GM19239 (cell line): ENCODE measurements around the gene GGT1.
"Not testable (repeated sequence)": the region's sequence is repeated elsewhere in the genome, so short reads cannot be mapped to it uniquely, and the experiment has no call there.

Experiments
- DNase-seq: peaks from one replicate; pipeline ENCODE4 v3.0.0; 2011; ENCODE audit warnings: low spot score; ENCODE audit not compliant: insufficient read length
- FAIRE-seq: peaks from 2 replicates; lab custom pipeline; 2011; peaks lifted over from hg19 to GRCh38; lab: Jason Lieb, UNC

The GGT1 gene

GRCh38 chr22:24602847-24603769 lies at the start of gene GGT1:
TSS of gene GGT1 (plus strand) at chr22:24603193. CDS start at chr22:24611082, 7,889 bp downstream.
- not testable (repeated sequence) for DNase-seq, FAIRE-seq

- FAIRE-seq (peak; percentile 23), DNase-seq (no peak)
Measured at GRCh38 chr22:24553597-24554312, 49.2 kb upstream of the GGT1 start.

DNA sequence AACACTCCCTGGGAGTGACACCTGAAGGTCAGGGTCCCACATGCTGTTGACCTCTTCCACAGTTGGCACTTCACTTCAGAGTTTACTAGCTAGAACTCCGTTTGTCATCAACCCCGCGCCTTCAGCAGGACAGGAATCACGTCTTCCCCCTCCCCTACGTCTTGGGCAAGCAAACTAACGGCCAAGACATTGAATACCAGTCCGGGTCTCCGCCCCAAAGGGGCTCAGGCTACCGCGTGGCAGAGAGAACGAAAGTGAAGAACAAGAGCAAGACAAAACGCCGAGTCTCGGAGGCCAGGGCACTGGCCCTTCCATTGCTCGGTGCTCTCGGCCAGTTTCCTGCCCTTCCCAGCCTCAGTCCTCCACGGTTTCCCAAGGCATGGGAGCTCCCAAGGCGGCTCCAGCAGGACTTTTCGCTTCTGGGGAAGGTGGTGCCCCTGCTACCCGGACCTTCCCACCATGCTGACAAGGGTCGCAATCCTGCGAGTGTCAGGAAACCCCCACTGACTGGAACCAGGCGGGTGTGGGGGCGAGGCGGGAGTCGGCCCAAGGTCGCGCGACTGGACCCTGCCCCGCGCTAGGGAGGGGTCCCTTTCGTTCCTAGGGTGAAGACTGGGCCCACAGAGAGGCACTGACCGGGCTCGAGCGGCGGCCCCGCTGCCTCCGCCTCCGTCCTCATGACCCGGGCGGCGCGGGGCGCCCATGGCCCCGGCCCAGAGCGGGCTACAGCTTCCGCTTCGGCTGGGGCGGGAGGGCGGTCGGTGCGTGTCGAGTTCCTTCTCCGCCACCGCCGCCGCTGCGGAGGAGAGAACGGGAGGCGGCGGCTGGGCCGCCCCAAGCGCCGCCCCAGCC lies 48.5 kb upstream of the GGT1 start, which contains the start of gene GUCD1:
Gene GUCD1 (minus strand): TSS at position 826 of the 852 bp plus-strand sequence. CDS start 147 bp downstream, at position 679.
- FAIRE-seq (peak; percentile 81), DNase-seq (peak; percentile 25)

- FAIRE-seq (peak; percentile 94), DNase-seq (peak; percentile 91)
Measured at GRCh38 chr22:24555165-24556039, 47.6 kb upstream of the GGT1 start, which contains the start of gene SNRPD3. TSS of gene SNRPD3 (plus strand) at chr22:24555999. CDS start at chr22:24557675, 1,676 bp downstream.

DNA sequence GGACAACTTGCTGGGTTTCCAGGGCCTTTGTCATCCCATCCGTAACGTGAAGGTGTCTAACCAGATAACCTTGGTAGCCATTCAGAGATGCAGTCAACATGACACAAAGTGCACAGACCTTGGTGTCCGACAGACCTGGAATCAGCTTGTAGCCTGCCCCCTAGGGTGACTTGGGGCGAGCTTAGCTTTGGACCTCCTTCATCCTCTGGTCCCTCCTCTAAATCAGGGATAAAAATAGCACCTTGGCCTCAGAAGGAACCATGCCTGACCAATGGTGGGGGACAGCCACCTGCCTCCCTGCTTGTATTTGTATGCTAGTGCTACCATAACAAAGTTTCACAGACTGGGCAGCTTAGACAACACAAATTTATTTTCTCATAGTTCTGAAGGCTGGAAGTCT lies 43.5 kb upstream of the GGT1 start:
- no peak for FAIRE-seq
- no peak for DNase-seq

GRCh38 chr22:24563246-24563645 lies 39.7 kb upstream of the GGT1 start:
- DNase-seq (no peak), FAIRE-seq (no peak)

DNA sequence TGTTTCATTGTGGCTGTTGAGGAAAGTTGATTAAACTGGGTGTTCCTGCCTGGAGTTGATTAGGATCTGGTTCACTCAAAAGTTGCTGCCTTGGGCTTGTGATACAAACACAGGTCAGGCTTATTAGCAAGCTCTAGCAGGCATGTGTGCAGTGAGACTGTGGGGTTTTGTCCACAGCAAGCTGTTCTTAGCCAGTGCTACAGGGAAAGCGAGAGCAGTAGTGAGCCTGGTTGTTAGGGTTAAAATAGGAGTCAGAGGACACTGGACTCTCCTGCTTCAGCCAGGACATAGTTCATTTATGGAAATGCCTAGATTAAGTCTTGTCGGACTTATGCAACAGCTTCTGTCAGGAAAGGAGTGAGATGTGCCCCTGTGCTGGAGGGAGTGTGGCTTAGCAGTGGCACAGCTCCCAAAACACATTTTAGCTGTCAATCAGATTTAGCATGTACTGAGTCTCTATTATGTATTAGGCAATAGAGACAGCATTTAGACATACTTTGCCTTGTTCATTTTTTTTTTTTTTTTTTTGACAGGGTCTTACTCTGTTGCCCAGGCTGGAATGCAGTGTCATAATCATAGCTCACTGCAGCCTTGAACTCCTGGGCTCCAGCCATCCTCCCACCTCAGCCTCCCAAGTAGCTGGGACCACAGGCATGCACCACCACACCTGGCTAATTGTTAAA lies 38.5 kb upstream of the GGT1 start:
- no peak for FAIRE-seq
- DNase-seq: no peak

GRCh38 chr22:24565077-24565476 lies 37.9 kb upstream of the GGT1 start:
- no peak for DNase-seq
- FAIRE-seq: no peak

- FAIRE-seq (no peak), DNase-seq (no peak)
Measured at GRCh38 chr22:24566899-24567511, 36.0 kb upstream of the GGT1 start.

DNA sequence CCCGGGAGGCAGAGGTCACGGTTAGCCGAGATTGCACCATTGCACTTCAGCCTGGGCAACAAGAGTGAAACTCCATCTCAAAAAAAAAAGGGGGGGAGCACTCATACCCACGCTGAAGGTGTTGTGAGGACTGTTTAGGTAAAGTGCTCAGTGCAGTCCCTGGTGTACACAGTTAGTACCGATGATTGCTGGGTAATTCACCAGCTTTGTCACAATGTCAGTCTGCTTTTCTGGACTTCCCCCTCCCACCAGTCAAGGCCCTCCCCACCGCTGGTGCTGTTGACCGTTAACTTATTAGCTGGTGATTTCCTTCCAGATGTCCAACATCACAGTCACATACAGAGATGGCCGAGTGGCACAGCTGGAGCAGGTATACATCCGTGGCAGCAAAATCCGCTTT lies 35.3 kb upstream of the GGT1 start:
- FAIRE-seq: no peak

GRCh38 chr22:24571266-24571665 lies 31.7 kb upstream of the GGT1 start:
- DNase-seq (no peak), FAIRE-seq (no peak)

More for the DNA sequence above, 35.3 kb upstream of the GGT1 start:
- no peak for DNase-seq

DNA sequence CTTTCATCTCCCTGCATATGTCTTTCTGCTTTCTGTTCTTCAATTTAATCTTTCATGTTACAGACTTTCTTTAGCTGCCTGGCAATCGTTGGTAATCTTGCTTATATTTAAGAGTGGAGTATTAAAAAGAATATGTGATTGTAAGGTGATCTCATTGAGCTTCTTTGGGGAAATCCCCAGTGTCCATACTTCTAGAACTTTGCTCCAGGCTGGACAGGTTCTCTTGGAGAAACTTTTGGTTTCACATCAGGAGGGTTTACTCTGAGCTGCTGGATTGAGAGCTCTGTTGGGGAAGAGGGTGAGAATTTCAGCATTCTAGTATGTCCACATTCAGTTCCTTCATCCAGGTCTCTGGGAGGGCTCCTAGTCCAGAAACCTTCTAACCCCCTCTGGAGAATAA lies 26.2 kb upstream of the GGT1 start:
- DNase-seq: no peak
- no peak for FAIRE-seq

DNA sequence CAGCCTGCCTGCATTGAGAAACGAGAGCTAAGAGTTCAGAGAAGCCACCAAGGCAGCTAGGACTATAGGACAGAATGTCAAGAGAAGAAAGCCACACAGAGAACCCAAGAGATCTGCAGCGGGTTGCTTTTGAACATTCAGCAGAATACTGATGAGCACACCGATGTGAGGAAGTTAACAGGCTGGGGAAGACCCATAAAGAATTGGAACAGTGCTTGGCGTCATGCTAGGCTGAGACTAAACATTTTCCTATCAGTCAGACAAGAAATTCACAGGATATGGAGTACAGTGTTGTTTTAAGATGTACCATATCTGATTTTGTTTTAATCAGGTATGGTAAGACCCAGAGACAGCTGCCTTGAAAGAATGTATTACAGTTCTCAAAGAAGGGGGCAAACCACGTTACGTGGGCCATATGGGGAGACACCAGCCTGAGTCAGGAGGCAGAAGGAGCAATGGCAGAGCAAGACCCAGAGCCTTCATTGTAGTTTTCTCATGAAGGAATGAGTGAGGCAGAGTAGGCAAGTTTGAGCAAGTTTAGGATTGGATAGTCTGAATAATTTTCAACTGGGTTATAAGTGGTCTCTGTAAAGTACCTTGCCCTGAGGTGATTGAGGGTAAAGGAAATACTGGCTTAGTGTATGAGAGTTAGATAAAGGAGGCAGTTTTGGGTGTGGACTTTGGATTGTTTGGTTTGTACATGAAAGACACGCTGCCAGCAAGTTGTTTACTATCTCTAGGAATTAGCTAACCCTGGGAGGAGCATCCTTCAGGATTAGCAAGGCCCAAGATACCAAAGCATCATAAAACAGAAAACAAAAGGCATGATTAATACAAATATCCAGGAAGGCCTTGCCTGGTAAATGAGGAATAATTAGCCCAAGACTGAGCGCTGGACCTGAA lies 24.4 kb upstream of the GGT1 start:
- FAIRE-seq: no peak
- no peak for DNase-seq

DNA sequence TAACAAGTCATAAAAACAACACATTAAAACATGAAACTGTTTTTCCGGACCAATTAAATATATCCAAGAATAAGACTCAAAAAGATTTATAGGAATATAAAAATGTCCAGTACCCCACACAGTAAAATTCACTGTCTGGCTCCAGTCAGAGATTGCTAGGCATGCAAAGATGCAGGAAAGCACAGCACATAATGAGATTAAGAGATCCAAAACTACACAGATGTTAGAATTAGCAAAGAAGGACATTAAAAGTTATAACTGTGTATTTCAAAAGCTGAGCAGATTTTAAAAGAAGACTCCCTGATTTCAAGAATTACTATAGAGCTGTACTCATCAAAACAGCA lies 23.8 kb upstream of the GGT1 start:
- DNase-seq: no peak
- FAIRE-seq: no peak

- FAIRE-seq: no peak
- no peak for DNase-seq
Measured at GRCh38 chr22:24580276-24580675, 22.7 kb upstream of the GGT1 start.

GRCh38 chr22:24582056-24582814 lies 20.8 kb upstream of the GGT1 start:
- no peak for FAIRE-seq

More at GRCh38 chr22:24582056-24582814, 20.8 kb upstream of the GGT1 start:
- no peak for DNase-seq
